AG04449 (cell line): ENCODE measurements around the gene TNS3.
A peak's percentile ranks its signal among the peaks of the same experiment; 100 is the strongest.

ENCODE experiments used
- CTCF ChIA-PET: fragments of 350-600 bp; formaldehyde crosslinking; extraction: SDS; loops from one replicate; lab custom pipeline; 2021; ENCODE audit warnings: antibody characterized with exemption; lab: Yijun Ruan, JAX
- POLR2A ChIA-PET: fragments of 400-600, 350-600 bp; formaldehyde crosslinking; extraction: SDS; loops from one replicate; lab custom pipeline; 2020; ENCODE audit warnings: antibody characterized with exemption, inconsistent platforms; lab: Yijun Ruan, JAX
- DNase-seq: peaks from one replicate; pipeline ENCODE4 v3.0.0-alpha.2; 2010; ENCODE audit warnings: low read depth, low spot score
- H3K4me3 ChIP-seq: 2 replicates; pipeline ENCODE4 v1.5.1; 2011; ENCODE audit warnings: low read depth, mild to moderate bottlenecking, control low read depth, low read length
- TF ChIP-seq, protein P1 (sequence below): IDR thresholded peaks from one replicate; pipeline ENCODE4 v1.5.1; 2011; ENCODE audit warnings: mild to moderate bottlenecking, moderate library complexity, low read length, control low read depth, inconsistent platforms; ENCODE audit not compliant: insufficient read depth; ENCODE audit errors: missing control alignments

Gene TNS3

DNA sequence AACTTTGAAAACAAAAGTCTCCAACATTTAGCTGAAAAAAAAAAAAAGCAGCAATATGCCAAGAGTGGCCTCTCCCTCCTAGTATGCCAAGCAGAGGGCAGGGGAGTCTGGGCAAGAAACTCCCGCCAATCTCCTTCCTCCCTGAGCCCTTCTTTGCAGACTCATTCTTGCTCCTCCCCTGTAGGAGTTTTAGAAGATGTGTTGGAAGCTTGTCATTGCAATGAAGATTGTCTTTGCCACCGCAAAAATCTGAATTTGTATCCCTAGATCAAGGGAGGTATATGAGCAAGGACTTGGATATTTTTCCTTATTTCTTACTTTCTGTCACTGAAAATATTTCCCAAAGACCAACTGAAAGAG lies 2.6 kb upstream of the TNS3 start:
- POLR2A ChIA-PET = no interaction called here
- CTCF ChIA-PET = interaction anchor here (1.5 to 3.2 kb wide), 3 partner anchors 20 to 235 kb away, joined by 4 to 8 read pairs (median 7); no protein-coding TSS in a partner anchor
- H3K4me3 ChIP-seq = no peak overlapping the region
- TF ChIP-seq, protein P1, sequence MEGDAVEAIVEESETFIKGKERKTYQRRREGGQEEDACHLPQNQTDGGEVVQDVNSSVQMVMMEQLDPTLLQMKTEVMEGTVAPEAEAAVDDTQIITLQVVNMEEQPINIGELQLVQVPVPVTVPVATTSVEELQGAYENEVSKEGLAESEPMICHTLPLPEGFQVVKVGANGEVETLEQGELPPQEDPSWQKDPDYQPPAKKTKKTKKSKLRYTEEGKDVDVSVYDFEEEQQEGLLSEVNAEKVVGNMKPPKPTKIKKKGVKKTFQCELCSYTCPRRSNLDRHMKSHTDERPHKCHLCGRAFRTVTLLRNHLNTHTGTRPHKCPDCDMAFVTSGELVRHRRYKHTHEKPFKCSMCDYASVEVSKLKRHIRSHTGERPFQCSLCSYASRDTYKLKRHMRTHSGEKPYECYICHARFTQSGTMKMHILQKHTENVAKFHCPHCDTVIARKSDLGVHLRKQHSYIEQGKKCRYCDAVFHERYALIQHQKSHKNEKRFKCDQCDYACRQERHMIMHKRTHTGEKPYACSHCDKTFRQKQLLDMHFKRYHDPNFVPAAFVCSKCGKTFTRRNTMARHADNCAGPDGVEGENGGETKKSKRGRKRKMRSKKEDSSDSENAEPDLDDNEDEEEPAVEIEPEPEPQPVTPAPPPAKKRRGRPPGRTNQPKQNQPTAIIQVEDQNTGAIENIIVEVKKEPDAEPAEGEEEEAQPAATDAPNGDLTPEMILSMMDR = no peak
- no peak for DNase-seq

DNA sequence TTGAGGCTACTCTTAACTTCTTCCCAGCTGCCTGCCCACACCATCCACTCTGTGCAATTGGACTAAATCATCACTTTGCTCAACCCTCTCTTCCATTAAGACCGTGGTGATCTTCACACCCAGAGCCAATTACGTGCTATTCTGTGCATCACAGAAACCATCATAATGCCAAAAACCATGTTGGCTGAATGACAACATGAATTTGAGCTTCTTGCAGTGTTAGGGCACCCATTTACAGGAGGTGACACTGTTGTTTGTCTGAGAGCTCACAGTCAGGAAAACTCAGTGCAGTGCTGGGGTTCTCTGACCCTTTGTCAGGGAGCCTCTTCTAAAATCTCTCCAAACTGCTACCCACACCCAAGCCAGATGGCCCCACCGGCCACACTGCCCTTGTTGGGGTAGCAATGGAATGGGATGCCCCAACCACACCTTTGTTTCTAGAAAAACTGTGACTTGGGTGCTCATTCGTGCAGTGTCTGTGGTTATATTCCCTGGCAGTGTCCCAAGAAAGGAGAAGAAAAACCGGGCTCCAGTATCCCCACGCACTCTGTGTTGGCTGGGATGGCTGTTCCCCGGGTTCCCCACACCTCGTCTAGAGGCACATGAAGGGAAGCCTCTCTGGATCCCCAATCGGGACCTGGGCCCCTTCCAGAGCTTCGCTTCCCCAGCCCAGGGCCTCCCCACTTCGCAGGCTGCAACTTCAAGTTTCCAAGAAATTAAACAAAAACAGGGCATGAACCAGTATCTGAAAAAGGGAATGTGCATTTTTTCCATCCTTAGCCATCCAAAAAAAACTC lies 2.0 kb upstream of the TNS3 start:
- TF ChIP-seq, protein P1 = no peak
- DNase-seq = no peak
- POLR2A ChIA-PET = no interaction called here
- CTCF ChIA-PET = interaction anchor here (1.0 to 3.3 kb wide), 5 partner anchors 8 to 235 kb away, joined by 4 to 11 read pairs (median 7); no protein-coding TSS in a partner anchor
- no peak overlapping the region for H3K4me3 ChIP-seq

DNA sequence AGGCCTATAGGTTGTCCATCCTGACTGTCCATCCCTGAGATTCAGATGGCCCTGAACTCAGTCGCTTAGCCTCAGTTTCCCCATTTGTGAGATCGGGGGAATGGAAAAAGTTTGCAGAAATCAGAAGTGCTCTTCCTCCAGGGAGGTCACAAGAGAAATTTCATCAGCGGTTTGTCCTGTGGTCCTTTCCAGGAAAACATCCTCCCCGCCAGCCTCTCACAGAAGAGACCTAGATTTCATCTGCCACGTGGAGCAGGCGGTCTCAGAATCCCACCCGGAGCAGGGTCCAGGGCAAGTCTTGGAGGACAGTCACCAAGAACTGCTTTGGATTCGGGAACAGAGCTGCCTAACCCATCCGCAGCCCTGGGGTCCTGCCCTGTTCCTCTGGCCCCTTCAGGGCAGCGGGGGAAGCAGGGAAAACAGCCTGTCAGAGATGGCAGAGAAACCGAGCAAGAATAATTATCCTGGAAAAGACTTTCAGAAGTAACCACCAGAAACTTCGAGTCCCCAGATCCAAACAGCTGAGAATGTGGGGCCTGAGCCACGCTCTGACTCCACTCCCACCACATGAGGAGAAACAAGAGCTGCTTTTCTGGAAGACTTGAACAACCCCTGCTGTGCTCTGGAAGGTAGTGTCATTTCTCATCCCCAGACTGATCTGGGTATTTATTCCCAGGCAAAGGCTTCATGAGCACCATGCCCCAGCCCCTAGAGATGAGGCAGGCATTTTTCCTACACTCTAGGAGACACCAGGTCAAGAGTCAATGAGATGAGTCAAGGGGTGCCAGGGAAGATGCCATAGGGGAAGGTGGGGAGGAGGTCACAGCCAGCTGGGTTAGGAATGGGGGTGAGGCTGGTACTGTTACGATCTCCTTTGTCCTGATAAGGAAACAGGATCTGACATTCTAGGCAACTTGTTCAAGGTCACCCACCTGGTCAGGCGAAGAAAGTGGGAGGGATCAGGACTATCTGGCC lies 1.1 kb upstream of the TNS3 start:
- H3K4me3 ChIP-seq = no peak overlapping the region
- TF ChIP-seq, protein P1 = no peak
- no peak for DNase-seq
- CTCF ChIA-PET = interaction anchor here (1.0 to 3.3 kb wide), 5 partner anchors 9 to 236 kb away, joined by 3 to 11 read pairs (median 5); no protein-coding TSS in a partner anchor
- POLR2A ChIA-PET = no interaction called here

DNA sequence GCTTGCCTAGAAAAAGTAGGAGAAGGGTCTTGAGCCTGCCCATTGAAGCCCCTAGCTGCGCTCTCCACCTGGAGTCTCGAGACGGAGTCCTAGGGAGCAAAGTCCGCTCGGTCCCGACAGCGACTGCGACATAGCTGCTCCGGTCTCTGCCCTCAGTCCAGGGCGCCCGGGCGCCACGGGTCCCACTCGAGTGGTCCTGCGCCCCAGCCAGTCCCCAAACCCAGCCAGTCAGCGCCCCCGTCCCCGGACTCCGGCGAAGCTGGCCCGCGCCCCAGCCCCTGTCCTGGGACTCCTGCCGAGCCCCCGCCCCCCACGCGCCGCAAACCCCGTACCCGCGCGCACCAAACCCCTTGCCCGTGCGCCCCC lies 490 bp downstream of the TNS3 start:
- TF ChIP-seq, protein P1 = no peak
- ChIA-PET POLR2A (interaction anchor here (1.2 kb wide), 1 partner anchor 29 kb away, joined by 3 read pairs; no protein-coding TSS in a partner anchor), CTCF (interaction anchor here (0.6 to 3.3 kb wide), 10 partner anchors 9 to 529 kb away, joined by 3 to 11 read pairs (median 3); no protein-coding TSS in a partner anchor)
- H3K4me3 ChIP-seq = peak overlapping the region; percentile 82
- no peak for DNase-seq

DNA sequence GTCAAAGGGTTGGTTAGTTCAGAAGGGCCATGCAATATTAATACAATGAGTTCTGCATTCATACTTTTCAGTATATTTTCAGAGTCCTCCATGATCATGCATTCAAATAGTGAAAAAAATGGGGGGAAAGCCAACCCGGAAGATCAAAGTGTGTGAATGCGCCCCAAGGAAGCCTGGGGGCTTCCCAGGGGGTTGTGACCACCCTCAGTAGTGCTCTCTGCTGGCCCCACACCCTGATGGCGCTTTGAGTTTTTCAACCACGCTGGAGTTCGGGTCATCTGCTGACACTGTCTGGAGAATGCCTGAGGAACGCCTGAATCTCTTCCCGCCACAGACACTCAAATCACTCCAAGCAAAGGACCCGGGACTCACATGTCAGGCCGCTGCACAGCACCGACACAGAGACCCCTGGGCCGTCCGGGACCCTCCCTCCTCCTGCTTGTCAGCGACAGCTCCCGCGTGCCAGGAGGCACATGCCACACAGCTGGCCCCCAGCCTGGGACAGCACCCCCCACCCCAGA lies 1.0 kb downstream of the TNS3 start:
- ChIA-PET CTCF (interaction anchor here (0.8 to 3.3 kb wide), 4 partner anchors 9 to 529 kb away, joined by 3 to 11 read pairs (median 4); no protein-coding TSS in a partner anchor), POLR2A (interaction anchor here (1.2 kb wide), 1 partner anchor 30 kb away, joined by 3 read pairs; no protein-coding TSS in a partner anchor)
- TF ChIP-seq, protein P1 = peak; percentile 8
- no peak for DNase-seq
- peak overlapping the region; percentile 82 for H3K4me3 ChIP-seq
